ENCODE data around the gene CCDC60.

DNA sequence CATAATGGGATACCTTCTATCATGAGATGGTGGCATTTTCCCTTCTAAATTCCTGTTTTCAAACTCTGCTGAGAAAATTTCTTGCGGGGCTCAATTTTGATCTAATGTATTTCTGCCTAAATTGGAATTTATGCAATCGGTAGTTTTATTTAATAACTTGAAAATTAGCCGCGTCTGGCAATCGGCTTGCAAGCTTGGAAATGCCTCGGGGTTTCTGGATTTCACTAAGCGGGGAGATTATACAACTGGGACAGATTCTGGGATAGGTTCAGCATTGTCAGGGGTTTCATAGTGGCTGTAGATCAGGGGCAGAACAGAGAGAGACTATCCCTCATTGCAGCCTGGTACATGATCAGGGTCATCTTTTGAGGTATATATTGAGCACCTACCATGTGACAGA lies 8.6 kb downstream of the CCDC60 start:
- TF ChIP-seq, protein P1, sequence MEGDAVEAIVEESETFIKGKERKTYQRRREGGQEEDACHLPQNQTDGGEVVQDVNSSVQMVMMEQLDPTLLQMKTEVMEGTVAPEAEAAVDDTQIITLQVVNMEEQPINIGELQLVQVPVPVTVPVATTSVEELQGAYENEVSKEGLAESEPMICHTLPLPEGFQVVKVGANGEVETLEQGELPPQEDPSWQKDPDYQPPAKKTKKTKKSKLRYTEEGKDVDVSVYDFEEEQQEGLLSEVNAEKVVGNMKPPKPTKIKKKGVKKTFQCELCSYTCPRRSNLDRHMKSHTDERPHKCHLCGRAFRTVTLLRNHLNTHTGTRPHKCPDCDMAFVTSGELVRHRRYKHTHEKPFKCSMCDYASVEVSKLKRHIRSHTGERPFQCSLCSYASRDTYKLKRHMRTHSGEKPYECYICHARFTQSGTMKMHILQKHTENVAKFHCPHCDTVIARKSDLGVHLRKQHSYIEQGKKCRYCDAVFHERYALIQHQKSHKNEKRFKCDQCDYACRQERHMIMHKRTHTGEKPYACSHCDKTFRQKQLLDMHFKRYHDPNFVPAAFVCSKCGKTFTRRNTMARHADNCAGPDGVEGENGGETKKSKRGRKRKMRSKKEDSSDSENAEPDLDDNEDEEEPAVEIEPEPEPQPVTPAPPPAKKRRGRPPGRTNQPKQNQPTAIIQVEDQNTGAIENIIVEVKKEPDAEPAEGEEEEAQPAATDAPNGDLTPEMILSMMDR (IDR thresholded peaks at IDR 0.05), result no peak
- TF ChIP-seq POLR2A (IDR thresholded peaks at IDR 0.05), result no peak
- TF ChIP-seq POLR2AphosphoS5 (IDR thresholded peaks at IDR 0.05), result no peak

Data from breast epithelium (tissue), 3 donors.